HG03103 (cell line): Measurements from ENCODE around the gene HOXD9.

Experiments used
- ATAC-seq: cut with Tn5 transposase; IDR thresholded peaks from one replicate; pipeline ENCODE4 v1.9.1; 2021; ENCODE audit warnings: low read depth; ENCODE audit not compliant: unreplicated experiment

The HOXD9 gene

DNA sequence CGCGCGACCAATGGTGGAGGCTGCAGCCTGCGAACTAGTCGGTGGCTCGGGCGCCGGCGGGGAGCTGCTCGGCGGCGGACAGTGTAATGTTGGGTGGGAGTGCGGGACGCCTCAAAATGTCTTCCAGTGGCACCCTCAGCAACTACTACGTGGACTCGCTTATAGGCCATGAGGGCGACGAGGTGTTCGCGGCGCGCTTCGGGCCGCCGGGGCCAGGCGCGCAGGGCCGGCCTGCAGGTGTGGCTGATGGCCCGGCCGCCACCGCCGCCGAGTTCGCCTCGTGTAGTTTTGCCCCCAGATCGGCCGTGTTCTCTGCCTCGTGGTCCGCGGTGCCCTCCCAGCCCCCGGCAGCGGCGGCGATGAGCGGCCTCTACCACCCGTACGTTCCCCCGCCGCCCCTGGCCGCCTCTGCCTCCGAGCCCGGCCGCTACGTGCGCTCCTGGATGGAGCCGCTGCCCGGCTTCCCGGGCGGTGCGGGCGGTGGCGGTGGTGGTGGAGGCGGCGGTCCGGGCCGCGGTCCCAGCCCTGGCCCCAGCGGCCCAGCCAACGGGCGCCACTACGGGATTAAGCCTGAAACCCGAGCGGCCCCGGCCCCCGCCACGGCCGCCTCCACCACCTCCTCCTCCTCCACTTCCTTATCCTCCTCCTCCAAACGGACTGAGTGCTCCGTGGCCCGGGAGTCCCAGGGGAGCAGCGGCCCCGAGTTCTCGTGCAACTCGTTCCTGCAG lies at the start of gene HOXD9:
Gene HOXD9 (plus strand): TSS at position 37 of the 728 bp plus-strand sequence. CDS start 50 bp downstream, at position 87.
- ATAC-seq, result no peak

DNA sequence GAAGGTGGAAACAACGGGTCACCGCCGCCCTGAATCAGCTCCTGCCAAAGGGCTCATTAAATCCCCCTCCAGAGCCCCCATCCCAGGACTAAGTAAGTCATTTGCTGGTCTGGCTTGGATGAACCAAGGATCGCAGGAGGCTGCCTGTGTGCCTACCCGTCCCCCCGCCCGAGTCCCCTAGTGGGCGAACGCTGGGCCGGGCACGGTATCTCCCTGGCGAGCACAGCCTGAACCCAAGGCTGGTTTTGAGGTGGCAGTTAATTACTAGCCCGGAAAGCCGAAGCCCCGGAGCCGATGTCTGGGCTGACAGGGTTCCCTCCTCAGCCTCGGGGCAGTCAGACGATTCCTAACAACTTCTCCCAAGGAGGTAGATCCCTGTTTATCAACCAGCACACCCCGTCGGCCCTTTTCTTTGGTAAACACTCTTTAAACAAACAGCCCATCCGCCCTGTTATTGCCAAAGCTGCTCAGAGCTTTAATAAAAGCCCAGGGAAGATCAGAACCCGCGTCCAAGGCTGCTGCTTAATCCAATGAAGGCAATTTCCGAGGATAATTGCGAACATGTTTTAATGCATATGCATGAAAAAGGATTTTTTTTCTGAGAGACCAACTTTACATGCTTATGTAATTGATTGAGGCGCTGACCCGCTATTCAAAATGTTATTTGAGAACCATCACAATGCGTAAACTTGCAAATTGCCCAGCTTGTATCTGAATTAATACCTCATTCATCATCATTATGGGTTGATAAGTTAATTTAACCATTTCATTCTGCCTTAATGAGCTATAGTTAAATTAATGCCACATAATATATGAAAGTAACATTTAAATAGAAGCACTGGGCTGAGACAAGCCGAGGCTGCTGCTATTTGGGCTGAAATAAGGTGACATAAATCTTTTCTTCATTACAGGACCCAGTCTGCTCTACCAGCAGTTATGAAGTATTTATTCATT lies 49.3 kb upstream of the HOXD9 start:
- ATAC-seq, result no peak

DNA sequence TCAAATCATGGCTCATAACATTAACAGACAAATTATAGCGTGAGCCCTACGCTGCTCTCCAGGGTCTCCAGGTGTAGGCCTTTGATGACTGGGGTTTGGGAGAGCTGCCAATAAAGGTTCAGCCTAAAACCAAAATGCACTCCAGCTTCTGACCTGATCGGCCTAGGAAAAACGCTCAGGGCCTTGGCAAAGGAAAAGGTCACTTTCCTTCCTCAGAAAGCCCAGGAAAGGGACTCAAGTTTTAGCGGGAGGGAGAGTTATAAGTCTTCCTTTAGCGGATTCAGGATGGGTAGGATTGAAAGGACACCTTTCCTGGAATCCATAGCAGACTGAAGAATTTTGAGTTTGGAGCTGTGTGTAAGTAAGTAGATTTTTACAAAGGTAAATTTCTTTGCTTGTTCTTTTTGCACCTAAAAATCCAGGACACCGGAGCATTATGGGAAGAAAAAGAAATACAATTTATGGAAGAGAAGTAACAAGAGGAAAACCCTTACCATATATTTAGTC lies 47.5 kb upstream of the HOXD9 start:
- no peak for ATAC-seq

DNA sequence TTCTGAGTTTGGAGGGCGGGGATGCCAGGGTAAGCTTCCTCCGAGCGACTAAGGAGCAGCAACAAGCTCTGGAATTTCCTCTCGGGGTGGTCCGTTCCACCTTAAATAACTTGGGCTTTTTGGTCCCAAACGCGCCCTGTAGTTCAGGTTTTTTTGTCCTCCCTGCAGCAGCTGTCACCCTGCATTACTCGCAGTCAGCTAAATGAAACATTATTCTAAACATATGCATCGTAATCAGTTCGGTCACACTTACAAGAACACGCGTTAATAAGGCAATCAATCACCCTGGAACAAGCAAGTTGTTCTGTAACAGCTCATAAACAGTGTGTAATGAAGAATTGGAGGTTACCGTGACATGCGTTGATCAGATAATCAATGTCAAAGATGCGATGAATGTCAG lies 47.0 kb upstream of the HOXD9 start:
- ATAC-seq, result no peak

DNA sequence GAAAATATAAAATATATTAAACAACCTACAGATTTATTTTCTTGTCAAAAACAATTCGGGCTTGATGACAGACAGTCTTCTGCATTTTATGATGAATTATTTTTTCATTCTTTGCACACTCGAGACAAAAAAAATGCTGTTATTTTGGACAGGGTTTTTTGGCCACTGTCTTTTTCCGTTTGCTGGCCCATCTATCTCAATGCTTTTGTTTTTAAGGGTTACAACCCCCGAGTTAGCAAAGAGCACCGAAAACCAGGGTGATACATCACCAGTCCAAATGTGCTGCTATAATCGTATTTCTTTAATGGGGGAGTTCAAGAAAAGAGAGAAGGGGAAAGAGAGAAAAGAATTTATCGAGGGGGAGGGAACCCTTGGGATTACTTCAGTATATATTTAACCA lies 46.5 kb upstream of the HOXD9 start:
- ATAC-seq, result no peak

DNA sequence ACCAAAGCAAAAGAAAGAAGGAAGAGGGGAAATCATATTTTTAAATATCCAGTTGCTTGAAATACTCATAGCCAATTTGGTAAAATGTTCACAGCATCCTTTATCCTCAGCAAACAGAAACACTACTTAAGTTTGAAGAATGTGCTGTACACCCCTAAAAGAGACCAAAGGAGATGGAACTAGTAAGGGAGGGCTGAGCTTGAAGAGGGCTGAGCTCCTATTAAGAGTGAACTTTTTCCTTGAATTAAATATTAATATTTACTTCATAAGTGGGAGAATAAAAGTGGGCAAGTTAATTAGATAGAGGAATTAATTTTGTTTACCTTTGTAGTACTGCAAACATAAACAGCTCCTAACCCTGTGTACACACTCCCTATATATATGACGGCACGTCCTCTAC lies 45.7 kb upstream of the HOXD9 start:
- ATAC-seq, result no peak

DNA sequence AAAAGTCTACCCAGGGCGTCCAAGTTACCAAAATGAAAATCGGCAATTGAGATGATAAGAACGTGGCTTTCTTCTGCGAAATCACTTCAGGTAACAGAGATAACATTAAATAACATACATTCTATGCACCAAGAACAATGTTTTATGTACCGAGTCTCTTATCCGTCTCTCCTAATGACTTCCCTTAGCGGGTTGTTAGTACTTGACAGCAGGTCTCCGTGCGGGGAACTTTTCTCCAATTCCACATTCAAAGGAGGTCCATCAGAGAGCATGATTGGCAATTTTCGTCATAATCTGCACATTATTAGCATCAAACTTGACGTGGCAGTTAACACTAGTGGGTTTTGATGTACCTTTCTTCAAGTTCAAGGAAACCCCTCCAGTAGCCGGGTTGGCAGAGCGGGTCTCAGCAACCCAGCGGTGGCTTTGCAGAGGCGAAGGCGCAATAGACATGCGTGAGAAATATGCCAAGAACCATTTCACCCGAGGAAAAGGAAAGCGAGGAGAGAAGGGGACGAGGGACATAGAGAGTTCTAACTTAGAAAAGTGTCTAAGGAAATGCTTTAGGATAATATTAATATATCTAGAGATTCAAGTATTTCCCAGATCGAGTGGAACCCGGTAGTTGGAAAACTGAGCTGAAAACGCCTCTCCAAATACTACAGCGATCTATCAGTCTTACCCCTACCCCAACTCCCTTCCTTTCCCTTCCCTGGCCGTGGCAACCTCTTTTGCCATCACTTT lies 43.8 kb upstream of the HOXD9 start:
- no peak for ATAC-seq

DNA sequence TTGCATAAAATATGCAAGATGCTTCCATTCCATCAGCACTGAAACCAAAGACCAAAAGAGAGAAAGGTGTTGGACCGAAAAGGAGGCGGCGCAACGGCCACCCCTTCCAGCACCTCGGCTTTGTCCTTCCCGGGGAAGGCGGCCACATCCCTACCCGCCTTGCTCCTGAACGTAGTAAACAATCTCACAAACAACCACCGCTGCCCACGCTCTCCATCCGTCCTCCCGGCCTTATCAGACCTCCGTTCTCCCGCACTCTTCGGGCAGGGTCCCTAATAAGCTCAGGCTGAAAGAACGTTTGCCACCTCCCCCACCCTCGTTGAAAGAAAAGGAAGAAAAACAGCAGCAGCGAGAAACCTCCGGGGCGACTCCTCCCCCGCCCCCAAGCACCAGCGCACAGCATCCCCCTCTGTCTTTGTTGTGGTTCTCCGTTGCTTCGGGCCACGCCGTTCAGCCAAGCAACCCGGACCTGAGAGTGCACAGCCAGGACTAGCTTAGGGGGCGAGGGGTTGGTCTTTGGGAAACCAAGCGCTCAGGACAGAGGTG lies 43.2 kb upstream of the HOXD9 start:
- no peak for ATAC-seq

DNA sequence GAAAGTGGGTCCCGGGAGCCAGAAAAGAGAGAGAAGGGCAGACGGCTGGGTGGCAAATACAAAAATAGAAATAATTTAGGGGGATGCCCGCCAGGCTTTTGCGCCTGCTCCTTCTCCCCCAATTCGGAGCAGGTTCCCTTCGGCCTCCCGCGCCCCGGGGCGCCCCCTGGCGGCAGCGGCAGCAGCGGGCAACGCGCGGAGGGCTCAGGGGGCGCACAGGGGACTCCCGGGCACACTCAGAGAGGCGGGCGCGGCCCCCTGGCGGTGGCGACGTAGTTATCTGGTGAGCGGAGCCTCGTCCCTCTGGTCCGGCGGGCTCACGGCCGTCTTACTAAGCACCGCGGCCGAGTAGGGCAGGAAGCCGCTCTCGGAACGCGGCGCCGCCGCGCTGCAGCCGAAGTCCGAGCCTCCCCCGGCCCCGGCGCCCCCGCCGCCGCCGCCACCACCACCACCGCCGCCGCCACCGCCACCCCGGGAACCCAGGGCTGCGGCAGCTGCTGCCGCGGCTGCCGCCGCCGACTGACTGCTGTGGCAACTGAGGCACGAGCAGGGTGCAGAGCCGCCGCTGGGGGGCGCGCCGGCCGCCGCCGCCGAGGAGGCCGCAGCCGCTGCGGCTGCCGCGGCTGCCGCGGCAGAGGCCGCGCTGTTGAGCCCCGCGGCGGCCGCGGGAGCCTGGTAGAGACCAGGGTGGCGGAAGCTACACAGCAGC lies 42.5 kb upstream of the HOXD9 start:
- ATAC-seq, result no peak

DNA sequence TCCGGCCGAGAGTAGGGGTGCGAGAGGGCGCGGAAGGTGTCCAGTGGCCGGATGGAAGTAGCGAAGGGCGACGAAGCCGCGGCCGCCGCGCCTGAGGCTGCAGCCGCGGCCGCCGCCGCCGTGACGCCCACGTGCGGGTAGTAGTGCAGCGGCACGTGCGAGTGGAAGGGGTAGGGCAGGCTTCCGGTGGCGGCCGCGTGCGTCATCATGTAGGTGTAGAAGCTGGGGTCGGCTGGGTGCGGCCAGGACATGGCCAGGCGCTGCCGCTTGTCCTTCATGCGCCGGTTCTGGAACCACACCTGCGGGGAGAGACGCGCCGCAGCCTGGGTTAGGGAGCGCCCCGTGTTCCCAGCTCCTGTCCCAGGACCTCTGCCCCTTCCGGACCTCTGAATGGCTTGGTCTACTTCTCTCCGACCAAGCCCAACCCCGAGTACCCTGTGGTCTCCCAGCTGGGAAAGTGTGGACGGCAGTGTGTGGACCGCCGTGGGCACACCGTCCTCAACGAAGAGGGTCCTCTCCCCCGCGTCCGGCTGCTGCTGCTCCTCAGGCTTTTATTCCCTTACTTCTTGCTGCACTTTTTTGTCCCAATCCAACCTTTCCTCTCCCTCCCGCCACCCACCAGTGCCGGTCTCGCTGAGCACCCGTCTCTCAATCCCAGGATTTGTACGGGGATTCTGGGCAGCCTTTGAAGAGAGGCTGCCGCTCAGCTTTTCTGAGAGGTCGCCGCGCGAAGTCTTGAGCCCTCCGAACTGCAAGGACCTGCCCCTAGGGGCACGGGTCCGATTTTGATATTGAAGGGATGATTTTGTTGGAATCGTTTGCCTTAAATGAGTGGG lies 41.8 kb upstream of the HOXD9 start:
- ATAC-seq, result no peak

DNA sequence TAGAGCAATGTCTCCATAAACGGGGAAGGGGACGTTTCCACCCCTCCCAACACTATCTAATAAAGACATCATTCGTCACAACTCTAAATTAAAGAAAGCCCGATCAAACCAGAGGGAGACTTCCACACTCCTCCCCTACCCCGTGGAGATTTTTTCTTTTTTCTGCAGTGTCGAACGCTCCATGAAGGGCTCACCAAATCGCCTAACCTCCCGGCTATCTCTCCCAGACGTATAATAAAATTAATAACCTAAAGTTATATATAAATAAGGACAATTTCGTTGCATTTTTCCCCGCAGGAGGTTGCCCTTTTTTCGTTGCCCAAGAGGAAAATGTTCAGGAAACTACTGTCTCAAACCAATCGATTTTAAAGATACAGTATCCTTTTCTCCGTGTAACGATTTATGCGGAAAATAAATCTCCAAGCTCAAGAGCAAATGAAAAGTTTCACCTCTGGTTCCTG lies 41.1 kb upstream of the HOXD9 start:
- no peak for ATAC-seq

DNA sequence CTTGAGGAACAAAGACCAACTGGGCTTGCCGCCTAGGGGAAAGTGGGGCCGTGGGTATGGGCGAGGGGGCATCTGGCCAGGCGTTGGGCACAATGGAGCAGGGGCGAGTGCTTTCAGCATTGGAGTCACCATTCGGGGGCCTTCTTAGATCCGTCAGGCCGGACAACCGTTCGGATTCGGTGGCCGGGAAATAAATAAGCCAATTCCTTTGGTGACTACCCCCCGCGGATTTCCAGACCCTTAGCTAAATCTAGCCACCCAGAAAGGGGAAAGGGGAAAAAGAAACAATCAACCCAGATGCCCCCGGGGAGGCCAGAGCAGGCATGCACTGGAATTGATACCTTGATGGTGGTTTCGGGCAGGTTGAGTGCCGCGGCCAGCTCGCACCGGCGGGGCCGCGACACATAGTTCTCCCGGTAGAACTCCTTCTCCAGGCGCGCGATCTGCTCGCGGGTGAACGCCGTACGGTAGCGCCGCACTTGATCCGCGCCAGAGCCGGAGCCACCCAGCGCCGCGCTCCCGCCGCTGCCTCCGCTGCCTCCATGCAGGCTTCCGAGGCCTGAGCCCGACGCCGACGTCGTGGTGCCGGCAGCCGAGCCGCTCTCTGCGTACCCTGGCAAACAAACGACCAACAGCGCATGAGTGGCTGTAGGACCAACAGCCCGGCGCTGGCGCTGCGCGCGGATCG lies 40.5 kb upstream of the HOXD9 start:
- ATAC-seq, result no peak

DNA sequence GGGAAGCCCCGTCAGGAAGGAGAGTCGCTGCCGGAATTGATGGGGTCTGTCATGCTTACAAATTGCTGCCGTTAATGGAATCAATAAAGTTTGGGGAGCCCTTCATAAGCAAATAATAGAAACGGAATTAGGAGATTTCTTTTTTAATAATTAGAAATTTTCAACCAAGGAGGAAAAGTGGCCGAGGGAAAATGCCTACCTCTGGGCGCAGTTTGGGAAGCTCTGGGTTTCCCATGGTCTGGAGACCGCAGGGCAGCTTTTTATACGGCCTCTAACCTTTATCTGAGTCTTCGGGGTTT lies 40.0 kb upstream of the HOXD9 start:
- no peak for ATAC-seq

DNA sequence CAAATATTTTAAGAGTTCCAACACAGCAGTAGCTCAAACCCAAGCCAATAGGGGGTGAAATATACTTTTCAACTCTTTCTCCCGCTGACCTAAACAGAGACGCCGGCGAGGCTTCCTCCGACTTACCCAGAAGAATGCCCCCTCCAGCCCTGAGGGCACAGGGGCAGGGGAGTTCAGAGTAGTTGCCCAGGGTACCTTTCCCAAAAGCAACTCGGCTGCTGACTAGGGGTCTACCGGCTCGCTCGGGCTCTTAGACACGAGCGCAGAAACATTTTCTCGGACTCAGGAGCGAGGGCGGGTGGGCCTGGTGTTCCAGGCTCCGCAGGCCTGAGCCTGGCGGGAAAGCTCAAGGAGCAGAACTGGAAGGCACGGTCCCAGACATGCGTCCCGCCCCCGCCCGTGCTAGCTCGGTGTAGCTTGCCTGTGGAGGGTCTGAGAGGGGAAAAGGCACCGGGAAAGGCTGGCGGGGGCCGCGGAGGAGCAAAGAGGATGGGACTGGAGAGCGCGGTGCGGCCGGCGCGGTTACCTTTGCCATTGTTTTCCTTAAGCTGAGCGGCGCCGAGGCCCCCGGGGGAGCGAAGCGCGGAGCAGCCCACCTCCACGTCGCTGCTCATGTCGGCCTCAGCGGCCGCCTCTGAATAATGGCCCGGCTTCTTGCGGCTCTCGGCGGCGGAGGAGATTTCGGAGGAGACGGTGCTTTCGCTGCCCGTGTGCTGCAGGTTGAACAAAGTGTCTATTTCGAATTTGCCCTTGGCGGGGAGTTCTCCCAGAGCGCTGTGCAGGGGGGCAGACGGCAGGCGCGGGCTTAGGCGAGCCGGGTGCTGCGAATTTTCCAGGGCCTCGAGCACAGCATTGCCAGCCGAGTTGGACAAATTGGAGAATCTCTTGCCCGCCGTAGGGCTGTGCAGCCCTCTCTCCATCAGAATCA lies 39.4 kb upstream of the HOXD9 start:
- ATAC-seq, result no peak

DNA sequence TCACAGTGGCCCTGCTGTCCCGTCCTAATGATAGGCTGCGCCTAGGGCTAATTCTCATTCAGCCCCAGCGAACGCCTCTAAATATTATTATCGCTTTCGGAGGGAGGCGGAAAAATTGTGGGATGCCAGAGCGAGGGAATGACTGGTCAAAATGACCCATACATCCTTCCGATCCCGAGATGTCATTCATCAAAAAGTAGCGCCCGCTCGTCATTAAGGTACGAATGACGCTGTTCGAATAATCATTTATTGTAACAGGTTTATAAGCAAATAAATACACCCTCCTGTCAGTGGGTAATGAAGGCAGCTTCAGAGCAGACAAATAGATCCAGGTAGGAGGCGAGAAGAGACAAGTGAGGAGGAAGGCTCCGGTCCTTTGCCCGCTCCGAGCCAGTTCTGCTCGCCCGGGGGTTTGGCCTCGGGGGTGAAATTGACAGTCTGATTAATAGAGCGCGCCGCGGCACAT lies 38.7 kb upstream of the HOXD9 start, which contains the start of gene EVX2:
Gene EVX2 (minus strand): TSS at position 167 of the 466 bp plus-strand sequence. CDS start 186 bp downstream, outside the sequence.
- ATAC-seq, result no peak

DNA sequence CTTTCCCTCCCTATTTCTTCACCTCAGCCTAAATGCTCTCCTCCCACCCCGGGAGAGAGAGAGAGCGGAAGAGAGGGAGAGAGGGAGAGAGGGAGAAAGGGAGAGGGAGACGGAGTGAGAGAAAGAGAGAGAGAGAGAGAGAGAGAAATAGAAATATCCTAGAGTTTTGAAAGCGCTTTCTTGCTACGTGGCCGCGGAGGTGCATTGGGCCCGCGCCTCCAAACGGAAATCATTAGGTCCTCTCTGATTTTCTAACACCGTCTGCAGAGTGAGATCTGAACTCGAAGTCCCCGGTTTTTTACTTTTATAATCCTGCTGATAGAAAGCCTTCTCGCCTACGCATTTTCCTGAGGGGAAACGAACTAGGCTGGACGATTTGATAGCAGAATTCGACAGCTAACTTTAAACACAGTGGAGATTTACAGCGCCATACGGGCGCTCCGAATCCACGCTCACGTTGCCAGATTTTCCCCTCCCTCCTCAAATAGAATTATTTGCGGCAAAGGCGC lies 37.9 kb upstream of the HOXD9 start:
- no peak for ATAC-seq
